Keratinocyte (primary cell): ENCODE data around the gene PTPRN2. TPM values are rescaled to one million over a fixed set of nuclear protein-coding genes. Genes with fewer than 3 reads are reported as not detected.

ENCODE experiments used
- DNase-seq: peaks from one replicate; pipeline ENCODE4 v3.0.0-alpha.2; 2011; ENCODE audit warnings: low read depth, missing footprints, low spot score
- FAIRE-seq: peaks from 2 replicates; lab custom pipeline; 2011; peaks lifted over from hg19 to GRCh38; lab: Jason Lieb, UNC
- H2AFZ ChIP-seq: 2 replicates; pipeline ENCODE4 v1.6.0; 2012; ENCODE audit warnings: low read length, control low read depth, inconsistent platforms; ENCODE audit not compliant: control insufficient read depth
- H3K27ac ChIP-seq: 2 replicates; pipeline ENCODE4 v1.5.1; 2011; ENCODE audit warnings: low read length; ENCODE audit not compliant: control insufficient read depth, insufficient read depth
- H3K27me3 ChIP-seq: 3 replicates; pipeline ENCODE4 v1.6.0; 2011; ENCODE audit warnings: low read length; ENCODE audit not compliant: control insufficient read depth, insufficient read depth; ENCODE audit errors: extremely low read depth
- H3K36me3 ChIP-seq, 2 experiments: 2 replicates in 1 of 2; 3 replicates in 1 of 2; pipeline ENCODE4 v1.5.1; 2011; ENCODE audit warnings: low read length in 2 of 2, mild to moderate bottlenecking in 1 of 2; ENCODE audit not compliant: control insufficient read depth in 2 of 2, insufficient read depth in 2 of 2; ENCODE audit errors: extremely low read depth in 1 of 2
- H3K4me1 ChIP-seq: 3 replicates; pipeline ENCODE4 v1.5.1; 2011; ENCODE audit warnings: low read length; ENCODE audit not compliant: control insufficient read depth, insufficient read depth; ENCODE audit errors: extremely low read depth
- H3K4me2 ChIP-seq: 3 replicates; pipeline ENCODE4 v1.6.0; 2011; ENCODE audit warnings: low read depth, low read length; ENCODE audit not compliant: control insufficient read depth, insufficient read depth; ENCODE audit errors: extremely low read depth
- H3K4me3 ChIP-seq, 3 experiments: fragments of 200-600 bp in 1 of 3; sonication (generic) in 1 of 3; 2 replicates in 2 of 3; 3 replicates in 1 of 3; pipeline ENCODE4 v1.5.1; 2011 to 2016; ENCODE audit warnings: low read length in 3 of 3, mild to moderate bottlenecking in 3 of 3, control low read depth in 2 of 3, inconsistent platforms in 1 of 3, low read depth in 1 of 3, mixed read lengths in 1 of 3, mixed run types in 1 of 3, moderate library complexity in 1 of 3; ENCODE audit not compliant: control insufficient read depth in 2 of 3, insufficient read depth in 2 of 3; ENCODE audit errors: extremely low read depth in 1 of 3
- H3K79me2 ChIP-seq: 2 replicates; pipeline ENCODE4 v1.6.0; 2012; ENCODE audit warnings: low read length; ENCODE audit not compliant: control insufficient read depth, insufficient read depth
- H3K9ac ChIP-seq: 3 replicates; pipeline ENCODE4 v1.6.0; 2011; ENCODE audit warnings: low read length; ENCODE audit not compliant: control insufficient read depth, insufficient read depth; ENCODE audit errors: extremely low read depth
- H3K9me1 ChIP-seq: 3 replicates; pipeline ENCODE4 v1.6.0; 2011; ENCODE audit warnings: low read length; ENCODE audit not compliant: control insufficient read depth, insufficient read depth; ENCODE audit errors: extremely low read depth
- H3K9me3 ChIP-seq: 2 replicates; pipeline ENCODE4 v1.5.1; 2012; ENCODE audit warnings: low read depth, low read length; ENCODE audit not compliant: control insufficient read depth
- H4K20me1 ChIP-seq: 3 replicates; pipeline ENCODE4 v1.6.0; 2011; ENCODE audit warnings: low read length; ENCODE audit not compliant: control insufficient read depth, insufficient read depth; ENCODE audit errors: extremely low read depth
- CTCF ChIP-seq, 3 experiments: IDR thresholded peaks in 1 of 3; conservative IDR thresholded peaks in 1 of 3; optimal IDR thresholded peaks in 1 of 3; 2 replicates in 2 of 3; 3 replicates in 1 of 3; pipeline versions ENCODE3 to v1.5.1; 2011; ENCODE audit warnings: low read length in 3 of 3, mild to moderate bottlenecking in 3 of 3, moderate library complexity in 2 of 3, control low read depth in 1 of 3, inconsistent platforms in 1 of 3; ENCODE audit not compliant: insufficient read depth in 2 of 3; ENCODE audit errors: extremely low read depth in 1 of 3
- EZH2 ChIP-seq: IDR thresholded peaks from one replicate; pipeline ENCODE4 v1.6.1; 2012; ENCODE audit warnings: inconsistent platforms, mild to moderate bottlenecking, low read length, moderate library complexity
- dilution Hi-C: fragments of 300-500 bp; cut with MboI; formaldehyde crosslinking; loops from one replicate; pipeline ENCODE4 v1.7.0; 2020; ENCODE audit warnings: low sequenced_read_pairs; ENCODE audit not compliant: extremely low pct_ligation_motif_present
- polyA plus RNA-seq, 5 experiments: library from polyadenylated mRNA; depleted of rRNA in 3 of 5; stranded (reverse) in 3 of 5; stranded (forward) in 1 of 5; unstranded in 1 of 5; fragments of >200 nt; gene quantifications; 1 replicate in 1 of 5; 2 replicates in 3 of 5; 3 replicates in 1 of 5; pipeline versions ENCODE4 v1.2.1 to v1.2.3, GENCODE V29; 2011 to 2012; ENCODE audit warnings: missing spikeins in 2 of 5, low read depth in 1 of 5, low replicate concordance in 1 of 5

Gene PTPRN2
- polyA plus RNA-seq, 1 donor (not counting 4 experiments of a cell fraction or from before 2014, with no cell fraction given), result not detected

GRCh38 chr7:158252837-158253669, 334.6 kb downstream of the PTPRN2 start:
- DNase-seq, result no peak
- no peaks in the 10 kb centered on the region for H3K9me1 ChIP-seq
- no peaks in the 10 kb centered on the region for H3K27me3 ChIP-seq
- H3K4me3 ChIP-seq, result no peak overlapping the region
- H3K27ac ChIP-seq, result no peak overlapping the region
- H3K36me3 ChIP-seq, result no peaks in the 10 kb centered on the region
- no peaks in the 10 kb centered on the region for H4K20me1 ChIP-seq
- H3K4me1 ChIP-seq, result no peaks in the 10 kb centered on the region
- no peak overlapping the region for H3K4me2 ChIP-seq
- H3K9ac ChIP-seq, result no peak overlapping the region
- dilution Hi-C loops, result no loop called here
- no peaks in the 10 kb centered on the region for H3K79me2 ChIP-seq
- peaks cover 34% of the 10 kb centered on the region for H3K9me3 ChIP-seq
- TF ChIP-seq EZH2 (no peak), CTCF (optimal IDR thresholded peaks at IDR 0.05 in 1 of 3, IDR thresholded peaks at IDR 0.05 in 1 of 3, conservative IDR thresholded peaks at IDR 0.05 in 1 of 3; ENCODE audit: extremely low read depth in 1 of 3, insufficient read depth in 2 of 3, low read length in 3 of 3) (no peak)
- FAIRE-seq, result no peak
- no peak overlapping the region for H2AFZ ChIP-seq

- Histone ChIP-seq H3K9me1 (no peaks in the 10 kb centered on the region), H3K27ac (no peak overlapping the region), H3K9me3 (peaks cover 34% of the 10 kb centered on the region), H3K9ac (no peak overlapping the region), H3K4me1 (no peaks in the 10 kb centered on the region), H3K4me3 (no peak overlapping the region), H4K20me1 (no peaks in the 10 kb centered on the region), H3K36me3 (no peaks in the 10 kb centered on the region), H3K79me2 (no peaks in the 10 kb centered on the region), H3K27me3 (no peaks in the 10 kb centered on the region), H2AFZ (no peak overlapping the region), H3K4me2 (no peak overlapping the region)
- no peak for TF ChIP-seq EZH2
- no peak for TF ChIP-seq CTCF (optimal IDR thresholded peaks at IDR 0.05 in 1 of 3, IDR thresholded peaks at IDR 0.05 in 1 of 3, conservative IDR thresholded peaks at IDR 0.05 in 1 of 3; ENCODE audit: extremely low read depth in 1 of 3, insufficient read depth in 2 of 3, low read length in 3 of 3)
- no peak for DNase-seq
- dilution Hi-C loops, result no loop called here
- no peak for FAIRE-seq
Observed at GRCh38 chr7:158252081-158252836, 335.4 kb downstream of the PTPRN2 start.
